Upper lobe of left lung (tissue), 6 donors: ENCODE measurements around the gene AMDHD1. TPM values are rescaled to one million over a fixed set of nuclear protein-coding genes. Genes with fewer than 3 reads are reported as not detected.
A peak's percentile ranks its signal among the peaks of the same experiment; 100 is the strongest.

Experiments
- ATAC-seq, 2 donors: fragments of 200-7000 bp; cut with Tn5 transposase; one replicate each; pipeline ENCODE4 v1.9.1; 2022; ENCODE audit warnings: mild to moderate bottlenecking in 2 of 2, moderate library complexity in 2 of 2; ENCODE audit not compliant: low FRiP score in 2 of 2
- DNase-seq, 2 donors: peaks; one replicate each; pipeline ENCODE4 v3.0.0-alpha.2; 2019 to 2020
- H3K27ac ChIP-seq, 4 donors: fragments of 200-600 bp; sonication (generic); one replicate each; pipeline ENCODE4 v1.5.1; 2016 to 2019
- H3K27me3 ChIP-seq, 4 donors: fragments of 200-600 bp; sonication (generic); one replicate each; pipeline ENCODE4 v1.5.1; 2017 to 2019
- H3K36me3 ChIP-seq, 4 donors: fragments of 200-600 bp; sonication (generic); one replicate each; pipeline ENCODE4 v1.5.1; 2016 to 2019
- H3K4me1 ChIP-seq, 4 donors: fragments of 200-600 bp; sonication (generic); one replicate each; pipeline ENCODE4 v1.5.1; 2018 to 2019
- H3K4me3 ChIP-seq, 4 donors: fragments of 200-600 bp; sonication (generic); one replicate each; pipeline ENCODE4 v1.5.1; 2017 to 2019; ENCODE audit warnings: mild to moderate bottlenecking in 2 of 4, moderate library complexity in 1 of 4
- H3K9me3 ChIP-seq, 4 donors: fragments of 200-600 bp; sonication (generic); one replicate each; pipeline ENCODE4 v1.5.1; 2018 to 2019
- EP300 ChIP-seq, 4 donors: sonication (generic); formaldehyde crosslinking; IDR thresholded peaks; one replicate each; pipeline ENCODE4 v1.5.1; 2017; ENCODE audit warnings: antibody characterized with exemption in 4 of 4, control low read depth in 2 of 4
- POLR2A ChIP-seq, 4 donors: fragments of 450-650 bp; IDR thresholded peaks; one replicate each; pipeline ENCODE4 v1.5.1; 2016 to 2017; ENCODE audit warnings: antibody characterized with exemption in 4 of 4, mild to moderate bottlenecking in 2 of 4
- POLR2AphosphoS5 ChIP-seq, 2 donors: sonication (generic); formaldehyde crosslinking; IDR thresholded peaks; one replicate each; pipeline ENCODE4 v1.5.1; 2017; ENCODE audit warnings: antibody characterized with exemption in 2 of 2
- WGBS, 2 donors: methylation state at CpG; one replicate each; pipeline ENCODE4 v1.1.5; 2017 to 2018; 5-methylcytosine and 5-hydroxymethylcytosine counted together
- total RNA-seq, 6 donors: library from RNA; depleted of rRNA in 4 of 6; stranded (reverse); fragments of >200 nt in 4 of 6; gene quantifications; one replicate each; pipeline versions ENCODE4 v1.1.0 to v1.2.1, GENCODE V29; 2016 to 2021
- TF ChIP-seq, protein P1 (sequence below), 6 experiments: fragments of 450-650 bp in 4 of 6; fragments of 200-600 bp in 2 of 6; sonication (generic) in 2 of 6; IDR thresholded peaks; one replicate each; pipeline ENCODE4 v1.5.1; 2016 to 2019; ENCODE audit warnings: antibody characterized with exemption in 6 of 6
- donor health status: DM: no; HTN: no; CAD: no; lungs with moderate emphysema.
- donor health status: DM: no; HTN: yes; CAD: no; lungs with severe emphysema.

The AMDHD1 gene
- total RNA-seq, 6 donors from 2014 or later: 0.91 to 2.2 (median 1.9) TPM; not detected in 1

DNA sequence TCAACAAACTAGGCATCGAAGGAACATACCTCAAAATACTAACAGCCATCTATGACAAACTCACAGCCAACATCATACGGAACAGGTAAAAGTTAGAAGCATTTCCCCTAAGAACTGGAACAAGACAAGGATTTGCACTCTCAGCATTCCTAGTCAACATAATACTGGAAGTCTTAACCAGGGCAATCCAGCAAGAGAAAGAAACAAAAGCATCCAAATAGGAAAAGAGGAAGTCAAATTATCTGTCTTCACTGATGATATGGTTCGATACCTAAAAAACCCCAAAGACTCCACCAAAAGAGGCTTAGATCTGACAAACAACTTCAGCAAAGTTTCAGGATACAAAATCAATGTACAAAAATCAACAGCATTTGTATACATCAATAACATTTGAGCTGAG, 33.3 kb upstream of the AMDHD1 start:
- WGBS, 2 donors: 95 to 96% methylated on average over 3 of the region's 3 CpGs
- Histone ChIP-seq H3K36me3 (no peaks in the 10 kb centered on the region), H3K9me3 (no peaks in the 10 kb centered on the region), H3K4me1 (no peaks in the 10 kb centered on the region), H3K27me3 (no peaks in the 10 kb centered on the region), H3K27ac (no peak overlapping the region), H3K4me3 (no peak overlapping the region)
- DNase-seq: no peak
- ATAC-seq: no peak
- no peak for TF ChIP-seq POLR2AphosphoS5 (IDR thresholded peaks at IDR 0.05)
- no peak for TF ChIP-seq POLR2A (IDR thresholded peaks at IDR 0.05)
- no peak for TF ChIP-seq EP300 (IDR thresholded peaks at IDR 0.05)
- TF ChIP-seq, protein P1, sequence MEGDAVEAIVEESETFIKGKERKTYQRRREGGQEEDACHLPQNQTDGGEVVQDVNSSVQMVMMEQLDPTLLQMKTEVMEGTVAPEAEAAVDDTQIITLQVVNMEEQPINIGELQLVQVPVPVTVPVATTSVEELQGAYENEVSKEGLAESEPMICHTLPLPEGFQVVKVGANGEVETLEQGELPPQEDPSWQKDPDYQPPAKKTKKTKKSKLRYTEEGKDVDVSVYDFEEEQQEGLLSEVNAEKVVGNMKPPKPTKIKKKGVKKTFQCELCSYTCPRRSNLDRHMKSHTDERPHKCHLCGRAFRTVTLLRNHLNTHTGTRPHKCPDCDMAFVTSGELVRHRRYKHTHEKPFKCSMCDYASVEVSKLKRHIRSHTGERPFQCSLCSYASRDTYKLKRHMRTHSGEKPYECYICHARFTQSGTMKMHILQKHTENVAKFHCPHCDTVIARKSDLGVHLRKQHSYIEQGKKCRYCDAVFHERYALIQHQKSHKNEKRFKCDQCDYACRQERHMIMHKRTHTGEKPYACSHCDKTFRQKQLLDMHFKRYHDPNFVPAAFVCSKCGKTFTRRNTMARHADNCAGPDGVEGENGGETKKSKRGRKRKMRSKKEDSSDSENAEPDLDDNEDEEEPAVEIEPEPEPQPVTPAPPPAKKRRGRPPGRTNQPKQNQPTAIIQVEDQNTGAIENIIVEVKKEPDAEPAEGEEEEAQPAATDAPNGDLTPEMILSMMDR (IDR thresholded peaks at IDR 0.05): no peak

DNA sequence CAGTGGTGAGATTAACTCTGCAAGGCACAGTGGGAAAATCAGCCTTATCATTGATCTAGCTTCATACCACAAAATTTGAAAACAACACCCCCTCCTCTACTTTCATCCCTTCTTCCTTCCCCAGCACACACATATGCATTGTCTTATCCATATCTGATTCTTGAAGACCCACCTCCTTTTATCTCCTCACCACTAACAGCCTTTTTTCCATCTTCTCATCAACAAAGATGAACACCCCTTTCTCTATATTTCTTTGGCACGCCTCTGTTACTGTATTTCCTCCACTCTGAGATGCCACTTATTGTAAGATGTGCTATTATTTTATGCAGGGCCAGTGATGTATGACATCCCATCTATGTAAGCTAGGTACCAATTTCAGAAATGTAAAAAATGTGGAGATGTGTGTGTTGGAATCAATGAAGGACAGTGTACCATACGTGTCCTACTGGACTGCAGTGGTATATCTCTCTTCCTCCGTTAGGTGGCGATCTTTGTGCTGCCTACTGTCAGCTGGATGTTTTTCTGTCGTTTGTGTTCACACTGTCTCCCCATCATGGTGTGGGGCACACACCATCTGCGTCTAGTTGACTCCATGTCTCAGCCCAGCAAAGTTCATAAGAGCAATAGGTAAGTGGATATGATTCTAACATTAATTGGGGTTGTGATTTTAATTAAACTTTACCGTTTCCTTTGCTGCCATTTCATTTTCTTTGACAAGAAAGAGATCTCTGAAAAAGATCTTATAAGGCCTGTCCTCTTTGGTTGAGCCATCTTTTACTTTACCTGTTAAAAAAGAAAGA, 24.7 kb upstream of the AMDHD1 start:
- Histone ChIP-seq H3K36me3 (no peaks in the 10 kb centered on the region), H3K9me3 (no peaks in the 10 kb centered on the region), H3K4me3 (no peak overlapping the region), H3K27ac (no peak overlapping the region), H3K27me3 (no peaks in the 10 kb centered on the region), H3K4me1 (no peaks in the 10 kb centered on the region)
- TF ChIP-seq POLR2A (IDR thresholded peaks at IDR 0.05): no peak
- TF ChIP-seq, protein P1 (IDR thresholded peaks at IDR 0.05): peak; percentile 67 to 83 (median 78)
- peak; percentile 88 to 89 for ATAC-seq
- WGBS, 2 donors: 26 to 29% methylated on average over 7 of the region's 7 CpGs
- DNase-seq: peak in 1 of 2 donors; percentile 38

DNA sequence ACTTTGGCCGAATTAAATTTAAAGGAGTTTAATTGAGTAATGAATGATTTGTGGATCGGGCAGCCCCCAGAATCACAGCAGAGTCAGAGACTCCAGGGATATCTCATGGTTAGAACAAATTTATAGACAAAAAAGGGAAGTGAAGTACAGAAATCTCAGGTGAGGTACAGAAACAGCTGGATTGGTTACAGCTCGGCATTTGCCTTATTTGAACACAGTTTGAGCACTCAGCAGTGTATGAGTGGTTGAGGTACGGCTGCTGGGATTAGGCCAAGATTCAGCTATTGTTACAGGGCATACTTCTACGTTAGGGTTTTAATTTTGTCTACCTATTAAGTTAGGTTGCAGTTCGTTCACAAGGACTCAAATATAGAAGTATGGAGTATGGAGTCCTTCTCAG, 24.0 kb upstream of the AMDHD1 start:
- no peak overlapping the region for H3K4me3 ChIP-seq
- H3K4me1 ChIP-seq: no peaks in the 10 kb centered on the region
- TF ChIP-seq POLR2A (IDR thresholded peaks at IDR 0.05) (no peak), POLR2AphosphoS5 (IDR thresholded peaks at IDR 0.05) (no peak), EP300 (IDR thresholded peaks at IDR 0.05) (no peak)
- TF ChIP-seq, protein P1 (IDR thresholded peaks at IDR 0.05): no peak
- H3K27ac ChIP-seq: no peak overlapping the region
- ATAC-seq (no peak), DNase-seq (no peak)
- H3K27me3 ChIP-seq: no peaks in the 10 kb centered on the region
- H3K9me3 ChIP-seq: no peaks in the 10 kb centered on the region
- H3K36me3 ChIP-seq: no peaks in the 10 kb centered on the region
- 75 to 76% methylated on average over 6 of the region's 6 CpGs for WGBS, 2 donors

DNA sequence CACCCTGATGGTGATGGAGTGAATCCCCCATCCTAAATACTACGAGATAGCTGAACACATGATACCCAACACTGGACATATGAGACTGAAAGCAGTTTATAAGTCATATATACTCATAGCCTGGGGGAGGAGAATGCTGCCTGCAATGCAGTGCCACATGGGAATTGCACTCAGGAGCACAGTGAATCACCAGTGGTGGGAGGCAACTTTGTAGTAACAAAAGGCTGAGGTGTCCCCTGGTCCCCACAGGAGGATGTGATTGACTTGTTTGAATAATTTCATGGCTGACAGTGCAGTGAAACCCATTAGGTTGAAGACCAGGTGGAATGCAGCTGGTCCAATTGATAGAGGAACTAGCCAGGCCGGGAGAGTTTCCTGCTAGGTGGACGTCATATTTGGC, 20.9 kb upstream of the AMDHD1 start:
- DNase-seq (no peak), ATAC-seq (no peak)
- Histone ChIP-seq H3K27ac (no peak overlapping the region), H3K4me1 (no peaks in the 10 kb centered on the region), H3K4me3 (no peak overlapping the region), H3K27me3 (no peaks in the 10 kb centered on the region), H3K36me3 (no peaks in the 10 kb centered on the region), H3K9me3 (no peaks in the 10 kb centered on the region)
- TF ChIP-seq EP300 (IDR thresholded peaks at IDR 0.05) (no peak), POLR2A (IDR thresholded peaks at IDR 0.05) (no peak), POLR2AphosphoS5 (IDR thresholded peaks at IDR 0.05) (no peak)
- TF ChIP-seq, protein P1 (IDR thresholded peaks at IDR 0.05): no peak
- WGBS, 2 donors: 60 to 66% methylated on average over 2 to 3 of the region's 3 CpGs

DNA sequence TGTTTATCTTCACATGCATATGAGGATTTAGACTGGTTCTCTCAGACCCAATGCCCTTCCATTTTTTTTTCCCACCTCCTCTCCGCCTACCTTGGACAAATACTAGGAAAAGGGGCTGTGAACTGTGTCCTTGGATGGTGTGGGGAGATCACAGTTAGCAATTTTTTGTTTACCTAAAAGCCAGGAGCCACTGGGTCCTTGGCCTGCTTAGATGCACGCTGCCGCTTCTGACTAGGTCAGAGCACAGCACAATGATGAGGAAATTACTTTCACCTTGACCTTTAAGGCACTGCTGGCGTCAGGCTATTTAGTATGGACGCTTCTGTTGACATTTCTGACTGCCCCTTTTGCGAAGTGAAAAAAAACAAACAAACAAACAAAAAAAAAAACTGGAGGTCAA, 2.6 kb upstream of the AMDHD1 start:
- Histone ChIP-seq H3K4me1 (peaks cover 7 to 20% (median 12%) of the 10 kb centered on the region in 4 donors), H3K4me3 (no peak overlapping the region), H3K9me3 (no peaks in the 10 kb centered on the region), H3K36me3 (no peaks in the 10 kb centered on the region), H3K27me3 (no peaks in the 10 kb centered on the region), H3K27ac (no peak overlapping the region)
- ATAC-seq (no peak), DNase-seq (no peak)
- 68 to 89% methylated on average over 6 of the region's 6 CpGs for WGBS, 2 donors
- TF ChIP-seq, protein P1 (IDR thresholded peaks at IDR 0.05): no peak
- TF ChIP-seq POLR2A (IDR thresholded peaks at IDR 0.05): no peak
- TF ChIP-seq POLR2AphosphoS5 (IDR thresholded peaks at IDR 0.05): no peak
- TF ChIP-seq EP300 (IDR thresholded peaks at IDR 0.05): no peak
